Gastroesophageal sphincter (tissue), 4 donors: ENCODE data around the gene BACH2. TPM values are rescaled to one million over a fixed set of nuclear protein-coding genes. Genes with fewer than 3 reads are reported as not detected.
"Not testable (repeated sequence)": the region's sequence is repeated elsewhere in the genome, so short reads cannot be mapped to it uniquely, and the experiment has no call there.

Source experiments
- ATAC-seq: fragments of 150-250 bp; one replicate; pipeline ENCODE4 v1.9.1; 2016; ENCODE audit warnings: mild to moderate bottlenecking, moderate library complexity
- H3K27ac ChIP-seq, 4 donors: fragments of 200-600 bp; sonication (generic) in 3 of 4; 1 replicate in 3 of 4; 2 replicates in 1 of 4; pipeline ENCODE4 v1.5.1; 2016 to 2019
- H3K27me3 ChIP-seq: fragments of 200-600 bp; sonication (generic); one replicate; pipeline ENCODE4 v1.5.1; 2019
- H3K36me3 ChIP-seq, 2 donors: fragments of 200-600 bp; sonication (generic); one replicate each; pipeline ENCODE4 v1.5.1; 2019; ENCODE audit warnings: control low read depth in 1 of 2
- H3K4me1 ChIP-seq, 3 donors: fragments of 200-600 bp; sonication (generic); 1 replicate in 2 of 3; 2 replicates in 1 of 3; pipeline ENCODE4 v1.5.1; 2016 to 2019; ENCODE audit warnings: control low read depth in 2 of 3
- H3K4me3 ChIP-seq, 2 donors: fragments of 200-600 bp; sonication (generic); one replicate each; pipeline ENCODE4 v1.5.1; 2019; ENCODE audit warnings: mild to moderate bottlenecking in 1 of 2, moderate library complexity in 1 of 2
- H3K9me3 ChIP-seq, 3 donors: fragments of 200-600 bp; sonication (generic); one replicate each; pipeline ENCODE4 v1.5.1; 2017 to 2019; ENCODE audit warnings: control low read depth in 2 of 3
- CTCF ChIP-seq, 4 experiments: fragments of 200-600 bp in 2 of 4; fragments of 450-650 bp in 2 of 4; sonication (generic) in 1 of 4; IDR thresholded peaks; one replicate each; pipeline ENCODE4 v1.5.1; 2017 to 2019; ENCODE audit warnings: antibody characterized with exemption in 4 of 4, mild to moderate bottlenecking in 2 of 4, moderate library complexity in 2 of 4
- EP300 ChIP-seq: sonication (generic); formaldehyde crosslinking; IDR thresholded peaks from one replicate; pipeline ENCODE4 v1.6.1; 2017; ENCODE audit warnings: antibody characterized with exemption, mild to moderate bottlenecking
- POLR2A ChIP-seq, 2 donors: fragments of 450-650 bp; IDR thresholded peaks; one replicate each; pipeline ENCODE4 v1.6.1; 2017; ENCODE audit warnings: antibody characterized with exemption in 2 of 2, mild to moderate bottlenecking in 2 of 2, moderate library complexity in 1 of 2
- POLR2AphosphoS5 ChIP-seq: sonication (generic); formaldehyde crosslinking; IDR thresholded peaks from one replicate; pipeline ENCODE4 v1.6.1; 2017; ENCODE audit warnings: antibody characterized with exemption
- WGBS, 2 donors: methylation state at CpG; one replicate each; pipeline ENCODE4 v1.1.5; 2018; ENCODE audit warnings: low coverage in 1 of 2; 5-methylcytosine and 5-hydroxymethylcytosine counted together
- total RNA-seq, 4 donors: library from RNA; depleted of rRNA; stranded (reverse); fragments of >200 nt; gene quantifications; one replicate each; pipeline ENCODE4 v1.1.0, GENCODE V29; 2016

The BACH2 gene
- total RNA-seq, 4 donors from 2014 or later: 3.5 to 10.4 (median 3.9) TPM

GRCh38 chr6:90035047-90035723 lies 261.5 kb downstream of the BACH2 start:
- Histone ChIP-seq H3K27me3 (no peaks in the 10 kb centered on the region), H3K9me3 (no peaks in the 10 kb centered on the region), H3K4me3 (no peak overlapping the region), H3K36me3 (no peaks in the 10 kb centered on the region), H3K4me1 (no peaks in the 10 kb centered on the region), H3K27ac (peak overlapping the region in 2 of 4 donors; percentile 9 to 17)
- ATAC-seq: no peak
- TF ChIP-seq EP300 (no peak), POLR2AphosphoS5 (no peak), POLR2A (IDR thresholded peaks at IDR 0.05) (no peak), CTCF (IDR thresholded peaks at IDR 0.05) (no peak)
- 16 to 33% methylated on average over 3 of the region's 3 CpGs for WGBS, 2 donors

GRCh38 chr6:90033746-90034271 lies 262.8 kb downstream of the BACH2 start:
- H3K4me1 ChIP-seq: no peaks in the 10 kb centered on the region
- no peaks in the 10 kb centered on the region for H3K27me3 ChIP-seq
- no peak for TF ChIP-seq POLR2AphosphoS5
- TF ChIP-seq EP300: no peak
- TF ChIP-seq POLR2A (IDR thresholded peaks at IDR 0.05): no peak
- no peak for TF ChIP-seq CTCF (IDR thresholded peaks at IDR 0.05)
- no peak overlapping the region for H3K27ac ChIP-seq
- no peak overlapping the region for H3K4me3 ChIP-seq
- WGBS, 2 donors: 75 to 90% methylated on average over 3 of the region's 3 CpGs
- no peaks in the 10 kb centered on the region for H3K9me3 ChIP-seq
- no peaks in the 10 kb centered on the region for H3K36me3 ChIP-seq
- ATAC-seq: no peak

- H3K9me3 ChIP-seq, H3K27ac ChIP-seq, H3K4me3 ChIP-seq, H3K36me3 ChIP-seq, ATAC-seq, H3K4me1 ChIP-seq, H3K27me3 ChIP-seq: not testable (repeated sequence)
- WGBS, 2 donors: 80 to 100% methylated on average over 4 of the region's 5 CpGs
Measured at GRCh38 chr6:90032489-90033212, 264.0 kb downstream of the BACH2 start.

- TF ChIP-seq EP300: no peak
- TF ChIP-seq POLR2A (IDR thresholded peaks at IDR 0.05): no peak
- TF ChIP-seq POLR2AphosphoS5: no peak
- TF ChIP-seq CTCF (IDR thresholded peaks at IDR 0.05): no peak
- ATAC-seq: no peak
- WGBS, 2 donors: 67 to 69% methylated on average over 7 to 10 of the region's 10 CpGs
- no peaks in the 10 kb centered on the region for H3K36me3 ChIP-seq
- H3K4me3 ChIP-seq: no peak overlapping the region
- H3K4me1 ChIP-seq: no peaks in the 10 kb centered on the region
- H3K9me3 ChIP-seq: no peaks in the 10 kb centered on the region
- no peak overlapping the region for H3K27ac ChIP-seq
- no peaks in the 10 kb centered on the region for H3K27me3 ChIP-seq
Measured at GRCh38 chr6:90028995-90029635, 267.5 kb downstream of the BACH2 start.

- ATAC-seq: no peak
- TF ChIP-seq CTCF (IDR thresholded peaks at IDR 0.05): no peak
- no peak for TF ChIP-seq EP300
- no peak for TF ChIP-seq POLR2A (IDR thresholded peaks at IDR 0.05)
- TF ChIP-seq POLR2AphosphoS5: no peak
- WGBS, 2 donors: 85 to 88% methylated on average over 7 of the region's 7 CpGs
- Histone ChIP-seq H3K27me3 (no peaks in the 10 kb centered on the region), H3K36me3 (no peaks in the 10 kb centered on the region), H3K9me3 (no peaks in the 10 kb centered on the region), H3K27ac (no peak overlapping the region), H3K4me3 (no peak overlapping the region), H3K4me1 (no peaks in the 10 kb centered on the region)
Measured at GRCh38 chr6:90028066-90028778, 268.4 kb downstream of the BACH2 start.
